Liver (tissue), 3 donors: Measurements from ENCODE around the gene AP2A2.

Experiments
- CTCF ChIP-seq: fragments of 150-350 bp; IDR thresholded peaks from 2 replicates; pipeline ENCODE4 v1.5.1; 2017; ENCODE audit warnings: improper control_type of control experiment, low read depth, low read length; ENCODE audit not compliant: missing input control
- GABPA ChIP-seq, 2 donors: IDR thresholded peaks in 1 of 2; conservative IDR thresholded peaks in 1 of 2; 2 replicates each; pipeline ENCODE4 v1.6.1; 2016; ENCODE audit warnings: antibody characterized with exemption in 2 of 2, mild to moderate bottlenecking in 1 of 2, moderate library complexity in 1 of 2
- NR2F2 ChIP-seq: IDR thresholded peaks from 2 replicates; pipeline ENCODE4 v1.6.1; 2016; ENCODE audit warnings: antibody characterized with exemption
- REST ChIP-seq: IDR thresholded peaks from 2 replicates; pipeline ENCODE4 v1.6.1; 2016; ENCODE audit warnings: antibody characterized with exemption, mild to moderate bottlenecking
- SP1 ChIP-seq: IDR thresholded peaks from 2 replicates; pipeline ENCODE4 v1.6.1; 2018; ENCODE audit warnings: antibody characterized with exemption, mild to moderate bottlenecking
- ZBTB33 ChIP-seq: IDR thresholded peaks from 2 replicates; pipeline ENCODE4 v1.6.1; 2016; ENCODE audit warnings: antibody characterized with exemption
- donor health status: healthy.
- donor health status: healthy.

- TF ChIP-seq REST, result no peak
- no peak for TF ChIP-seq CTCF
- TF ChIP-seq GABPA (IDR thresholded peaks at IDR 0.05 in 1 of 2, conservative IDR thresholded peaks at IDR 0.05 in 1 of 2), result no peak
- TF ChIP-seq ZBTB33, result no peak
- no peak for TF ChIP-seq SP1
- no peak for TF ChIP-seq NR2F2
These were observed 85.1 kb downstream of the AP2A2 start for GRCh38 chr11:1010551-1011319.
